ENCODE measurements around the gene UPF3A.
"Not testable (repeated sequence)": the region's sequence is repeated elsewhere in the genome, so short reads cannot be mapped to it uniquely, and the experiment has no call there.

The UPF3A gene

GRCh38 chr13:114304346-114305034, 23.1 kb downstream of the UPF3A start:
- DNase-seq (ENCODE audit: low spot score), result no peak

GRCh38 chr13:114309086-114309485, 27.7 kb downstream of the UPF3A start:
- DNase-seq (ENCODE audit: low spot score), result no peak

- no peak for DNase-seq (ENCODE audit: low spot score)
Observed at GRCh38 chr13:114309806-114310410, 28.5 kb downstream of the UPF3A start.

- DNase-seq (ENCODE audit: low spot score), result no peak
Observed at GRCh38 chr13:114310956-114311355, 29.6 kb downstream of the UPF3A start.

- no peak for DNase-seq (ENCODE audit: low spot score)
Observed at GRCh38 chr13:114311387-114311786, 30.0 kb downstream of the UPF3A start.

- no peak for DNase-seq (ENCODE audit: low spot score)
Observed at GRCh38 chr13:114311908-114312307, 30.5 kb downstream of the UPF3A start.

GRCh38 chr13:114313061-114313860, 31.9 kb downstream of the UPF3A start:
- no peak for DNase-seq (ENCODE audit: low spot score)

- DNase-seq (ENCODE audit: low spot score), result peak; percentile 90
Observed at GRCh38 chr13:114314074-114314912, 32.9 kb downstream of the UPF3A start, which contains the start of gene CHAMP1. CHAMP1 (plus strand) TSS chr13:114314503; CDS start chr13:114323843, 9,340 bp downstream.

- DNase-seq (ENCODE audit: low spot score), result peak; percentile 5
Observed at GRCh38 chr13:114315074-114315785, 33.8 kb downstream of the UPF3A start.

GRCh38 chr13:114318624-114319023, 37.2 kb downstream of the UPF3A start:
- DNase-seq (ENCODE audit: low spot score), result no peak

- no peak for DNase-seq (ENCODE audit: low spot score)
Observed at GRCh38 chr13:114319441-114319913, 38.1 kb downstream of the UPF3A start.

- no peak for DNase-seq (ENCODE audit: low spot score)
Observed at GRCh38 chr13:114320065-114320464, 38.7 kb downstream of the UPF3A start.

- DNase-seq (ENCODE audit: low spot score), result no peak
Observed at GRCh38 chr13:114321256-114321655, 39.9 kb downstream of the UPF3A start.

- DNase-seq (ENCODE audit: low spot score), result no peak
Observed at GRCh38 chr13:114323349-114323748, 41.9 kb downstream of the UPF3A start.

GRCh38 chr13:114324334-114324733, 42.9 kb downstream of the UPF3A start:
- no peak for DNase-seq (ENCODE audit: low spot score)

GRCh38 chr13:114325729-114326128, 44.3 kb downstream of the UPF3A start:
- no peak for DNase-seq (ENCODE audit: low spot score)

GRCh38 chr13:114328034-114328433, 46.6 kb downstream of the UPF3A start:
- no peak for DNase-seq (ENCODE audit: low spot score)

- no peak for DNase-seq (ENCODE audit: low spot score)
Observed at GRCh38 chr13:114328595-114328994, 47.2 kb downstream of the UPF3A start.

GRCh38 chr13:114330086-114330485, 48.7 kb downstream of the UPF3A start:
- no peak for DNase-seq (ENCODE audit: low spot score)

- DNase-seq (ENCODE audit: low spot score), result not testable (repeated sequence)
Observed at GRCh38 chr13:114333881-114334280, 52.5 kb downstream of the UPF3A start.
